ENCODE results near the gene SF3B4.
"Not testable (repeated sequence)": the region's sequence is repeated elsewhere in the genome, so short reads cannot be mapped to it uniquely, and the experiment has no call there.

Gene SF3B4

DNA sequence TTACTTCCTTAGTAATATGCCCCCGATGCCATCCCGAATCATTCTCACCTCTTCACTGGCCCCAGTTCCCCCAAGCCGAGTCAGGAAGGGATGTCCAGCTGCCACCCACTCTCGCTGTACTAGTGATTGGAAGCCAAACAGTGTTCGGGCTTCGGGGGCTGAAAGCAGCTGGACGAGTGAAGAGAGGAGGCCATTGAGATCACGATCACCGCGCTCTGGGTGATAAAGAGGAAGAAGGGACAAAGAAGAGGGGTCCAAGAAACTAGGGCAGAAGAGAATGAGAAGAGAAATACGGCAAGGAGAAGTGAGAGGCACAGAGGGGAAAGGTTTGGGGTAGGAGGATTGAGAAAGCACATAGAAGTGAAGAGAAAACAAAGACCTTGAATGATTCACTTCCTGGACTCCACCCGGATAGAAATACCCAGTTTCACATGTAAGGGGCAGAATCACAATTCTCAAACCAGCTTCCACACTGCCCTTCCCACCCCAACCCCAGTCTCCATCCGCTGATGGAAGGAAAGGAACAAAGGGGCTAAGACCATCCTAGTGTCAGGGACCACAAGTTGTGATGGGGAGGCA lies 3.7 kb upstream of the SF3B4 start:
- no peak for DNase-seq

DNA sequence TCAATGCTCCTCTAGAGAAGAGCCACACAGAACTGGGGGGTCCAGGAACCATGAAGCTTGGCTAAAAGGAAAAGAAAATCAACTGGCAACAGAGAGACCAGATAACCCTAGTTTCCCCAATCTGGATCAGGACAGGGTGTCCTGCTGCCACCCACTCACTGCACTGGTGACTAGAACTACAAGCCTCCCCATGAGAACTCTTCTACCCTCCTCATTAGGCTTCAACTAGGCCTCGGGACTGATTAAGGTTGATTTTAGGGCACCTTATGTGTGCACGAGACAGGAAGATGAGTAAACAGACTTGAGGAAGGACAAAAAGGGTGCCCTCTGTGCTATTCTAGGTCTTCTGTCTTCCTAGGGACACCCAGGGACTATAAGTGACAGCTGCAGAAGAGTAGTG lies 2.3 kb upstream of the SF3B4 start:
- DNase-seq, result no peak

DNA sequence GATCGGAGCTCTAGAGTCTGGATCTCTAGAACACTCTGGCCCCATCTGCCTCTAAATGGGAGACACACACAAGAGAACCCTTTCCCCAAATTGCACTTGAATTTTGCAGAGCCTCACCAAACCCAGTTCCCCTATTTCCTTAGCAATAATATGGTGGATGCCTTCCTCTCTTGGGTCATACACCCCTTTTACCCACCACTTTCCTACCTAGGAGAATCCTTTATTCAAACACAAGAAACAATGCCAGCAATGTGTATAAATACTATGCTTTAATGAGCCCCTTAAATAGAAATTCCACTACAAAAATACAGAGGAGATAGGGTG lies 760 bp upstream of the SF3B4 start:
- no peak for DNase-seq

DNA sequence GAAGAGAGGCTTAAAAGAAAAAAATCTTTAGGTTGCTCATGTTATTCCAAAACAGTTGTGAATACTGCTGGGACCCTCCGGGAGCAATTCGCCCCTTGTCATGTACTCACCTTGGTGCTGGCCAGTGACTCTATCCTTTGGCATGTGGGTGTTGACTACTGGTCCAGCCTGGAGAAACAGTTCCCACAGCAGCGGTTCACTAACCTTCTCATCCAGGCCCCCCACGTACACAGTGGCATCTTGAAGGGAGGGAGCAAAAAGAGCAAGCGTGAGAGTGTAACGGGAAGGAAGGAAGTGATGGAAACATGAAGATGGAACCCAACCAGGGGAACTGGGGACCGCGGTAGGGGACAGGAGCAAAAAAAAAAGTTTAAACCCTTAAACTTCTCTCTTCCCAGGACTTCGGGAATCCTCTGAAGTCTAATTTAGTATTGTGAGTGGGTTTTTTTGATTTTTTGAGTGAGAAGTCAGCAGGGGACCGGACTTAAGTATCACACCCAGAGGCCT lies 494 bp downstream of the SF3B4 start:
- peak in 1 of 2 donors; percentile 7 for DNase-seq

DNA sequence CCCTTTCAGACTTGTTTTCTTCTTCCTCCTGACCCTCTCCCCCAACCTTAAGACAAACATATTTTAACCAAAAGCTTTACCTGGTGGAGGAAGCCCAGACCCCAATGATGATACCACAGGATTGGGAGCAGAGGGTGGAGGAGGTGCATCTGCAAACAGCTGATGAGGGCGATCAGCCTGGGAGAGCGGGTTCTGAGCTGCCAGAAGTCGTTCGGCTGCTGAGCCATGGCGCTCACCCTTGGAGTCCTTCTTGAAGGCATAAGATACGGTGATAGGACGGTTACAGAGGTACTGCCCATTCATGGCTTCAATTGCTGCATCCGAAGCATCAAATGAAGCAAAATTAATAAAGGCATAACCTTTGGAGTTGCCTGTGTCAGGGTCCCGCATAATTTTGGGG lies 1.3 kb downstream of the SF3B4 start:
- no peak for DNase-seq

DNA sequence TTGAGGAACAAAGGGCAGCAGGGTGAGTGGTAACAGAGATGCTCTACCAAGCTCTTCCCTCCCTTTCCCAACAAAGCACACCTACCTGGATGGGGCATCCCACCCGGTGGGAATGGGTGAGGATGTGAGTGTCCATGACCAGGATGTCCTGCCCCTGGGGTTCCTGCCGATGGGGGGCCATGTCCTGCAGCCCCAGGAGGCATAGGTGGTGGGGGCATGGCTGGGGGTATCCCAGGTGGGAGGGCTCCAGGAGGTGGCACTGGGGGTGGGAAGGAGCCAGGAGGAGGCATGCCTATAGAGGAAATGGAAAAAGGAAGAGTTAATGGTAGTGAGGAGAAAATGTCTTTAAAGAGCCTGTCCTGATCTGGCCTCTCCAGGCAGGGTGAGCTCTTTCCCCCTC lies 1.9 kb downstream of the SF3B4 start:
- DNase-seq, result no peak

DNA sequence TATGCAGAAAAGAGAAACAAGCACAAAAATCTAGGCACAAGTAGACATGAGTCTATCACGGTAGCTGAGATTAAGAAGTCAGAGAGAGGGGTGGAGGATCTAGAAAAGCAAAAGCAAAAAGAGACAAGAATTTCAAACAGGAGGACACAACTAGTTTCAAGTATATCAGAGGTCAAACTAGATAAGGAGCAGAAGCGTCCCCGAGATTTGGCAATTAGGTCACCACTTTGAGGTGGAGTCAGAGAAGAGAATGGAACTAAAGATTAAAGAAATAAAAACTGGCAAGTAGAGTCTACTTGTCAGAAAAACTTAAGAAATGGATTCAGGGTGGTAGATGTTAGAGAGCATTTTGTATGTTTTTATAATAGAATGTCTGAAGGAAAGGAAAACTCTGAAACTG lies 2.3 kb downstream of the SF3B4 start:
- no peak for DNase-seq

DNA sequence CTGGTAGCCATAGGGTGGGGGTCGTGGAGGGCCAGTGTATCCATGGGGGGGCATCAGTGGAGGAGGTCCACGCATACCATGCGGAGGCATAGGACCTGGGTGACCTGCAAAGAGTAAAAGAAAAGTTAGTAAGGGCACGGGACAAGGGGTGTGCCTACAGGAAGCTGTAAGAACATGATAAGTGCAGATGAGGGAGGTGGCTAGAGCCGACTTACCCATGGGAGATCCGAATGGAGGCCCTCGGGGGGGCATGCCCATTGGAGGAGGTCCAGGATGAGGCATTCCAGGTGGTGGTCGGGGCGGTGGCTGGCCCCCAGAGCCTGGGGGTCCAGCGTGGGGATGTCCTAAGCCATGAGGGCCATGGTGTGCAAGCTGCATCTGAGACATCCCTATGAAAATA lies 4.0 kb downstream of the SF3B4 start:
- DNase-seq, result no peak

DNA sequence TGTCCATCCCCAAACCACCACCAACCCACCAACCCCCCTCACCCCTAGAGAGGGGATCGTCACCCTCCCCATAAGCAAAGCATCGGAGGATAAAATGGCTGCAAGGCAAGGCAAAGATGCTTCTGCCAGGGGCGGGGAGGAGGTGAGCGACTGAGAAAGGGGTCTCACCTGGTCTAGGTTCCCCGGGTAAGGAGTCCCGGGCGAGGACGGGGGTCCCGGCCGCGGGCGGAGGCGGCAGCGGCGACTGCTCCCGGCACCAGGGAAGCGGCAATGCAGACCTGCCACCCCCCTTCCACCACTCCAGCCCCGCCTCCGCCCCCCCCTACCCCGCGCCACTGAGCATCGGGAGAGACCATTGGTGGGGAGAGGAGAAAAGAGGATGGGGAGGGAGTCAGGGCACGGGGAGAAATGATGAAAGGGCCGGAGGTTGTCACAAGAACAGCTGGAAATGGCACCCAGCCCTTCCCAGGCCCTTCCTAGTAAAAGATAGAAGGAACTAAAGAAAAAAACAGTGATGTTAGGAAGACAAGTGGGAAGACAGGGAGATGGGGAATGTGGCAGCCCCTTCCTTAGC lies 9.9 kb downstream of the SF3B4 start, which contains the start of gene SV2A:
SV2A (minus strand) TSS at position 274 of the 574 bp plus-strand sequence. CDS start 4,004 bp downstream, outside the sequence.
- DNase-seq, result peak in 1 of 2 donors; percentile 59

DNA sequence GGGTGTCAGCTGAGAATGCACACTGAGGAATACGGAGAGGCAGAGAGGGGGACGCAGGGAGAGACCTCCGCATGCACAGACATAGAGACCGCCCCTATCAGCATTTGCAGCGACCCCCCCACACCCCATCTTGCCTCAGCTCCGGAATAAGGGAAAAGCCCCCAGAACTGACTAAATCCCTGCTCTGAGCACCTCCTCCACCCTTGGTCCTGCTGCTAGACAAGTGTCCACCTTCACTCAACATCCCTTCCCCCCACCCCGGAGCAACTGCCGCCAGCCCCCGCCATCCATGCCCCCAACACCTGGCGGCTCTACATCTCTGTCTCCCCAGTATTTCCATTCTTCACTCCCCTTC lies 10.7 kb downstream of the SF3B4 start:
- no peak for DNase-seq

DNA sequence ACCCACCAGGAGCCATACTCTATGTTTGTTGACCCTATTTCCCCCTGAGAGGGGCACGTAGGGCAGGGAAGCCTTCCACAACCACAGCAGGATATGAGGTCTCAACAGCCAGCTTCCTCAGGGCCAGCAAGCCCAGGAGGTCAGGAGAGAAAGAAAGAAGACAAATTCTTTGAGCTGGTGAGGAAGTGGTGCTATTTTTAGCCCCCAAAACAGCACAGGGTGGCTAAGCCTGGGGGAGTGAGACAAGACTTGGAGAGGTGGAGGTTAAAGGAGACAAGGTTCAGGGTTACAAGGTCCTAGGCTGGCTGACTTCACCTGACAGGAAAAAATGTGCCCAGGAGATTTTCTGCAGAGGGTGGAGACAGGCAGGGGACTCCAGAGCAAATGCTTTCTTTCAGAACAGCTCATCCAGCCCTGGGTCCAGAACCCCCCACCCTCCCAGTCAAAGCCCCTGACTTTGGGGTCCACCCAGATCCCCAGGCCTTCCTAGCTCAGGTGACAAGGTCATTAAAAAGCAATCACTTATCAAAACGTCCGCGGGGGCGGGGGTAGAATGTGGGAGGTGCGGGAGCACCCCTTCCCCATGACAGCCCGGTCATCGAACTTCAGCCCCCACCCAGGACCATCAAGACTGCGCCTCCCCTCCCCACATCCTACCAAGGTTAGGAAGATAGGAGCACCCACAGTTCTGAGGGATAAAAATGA lies 11.3 kb downstream of the SF3B4 start:
- DNase-seq, result no peak

DNA sequence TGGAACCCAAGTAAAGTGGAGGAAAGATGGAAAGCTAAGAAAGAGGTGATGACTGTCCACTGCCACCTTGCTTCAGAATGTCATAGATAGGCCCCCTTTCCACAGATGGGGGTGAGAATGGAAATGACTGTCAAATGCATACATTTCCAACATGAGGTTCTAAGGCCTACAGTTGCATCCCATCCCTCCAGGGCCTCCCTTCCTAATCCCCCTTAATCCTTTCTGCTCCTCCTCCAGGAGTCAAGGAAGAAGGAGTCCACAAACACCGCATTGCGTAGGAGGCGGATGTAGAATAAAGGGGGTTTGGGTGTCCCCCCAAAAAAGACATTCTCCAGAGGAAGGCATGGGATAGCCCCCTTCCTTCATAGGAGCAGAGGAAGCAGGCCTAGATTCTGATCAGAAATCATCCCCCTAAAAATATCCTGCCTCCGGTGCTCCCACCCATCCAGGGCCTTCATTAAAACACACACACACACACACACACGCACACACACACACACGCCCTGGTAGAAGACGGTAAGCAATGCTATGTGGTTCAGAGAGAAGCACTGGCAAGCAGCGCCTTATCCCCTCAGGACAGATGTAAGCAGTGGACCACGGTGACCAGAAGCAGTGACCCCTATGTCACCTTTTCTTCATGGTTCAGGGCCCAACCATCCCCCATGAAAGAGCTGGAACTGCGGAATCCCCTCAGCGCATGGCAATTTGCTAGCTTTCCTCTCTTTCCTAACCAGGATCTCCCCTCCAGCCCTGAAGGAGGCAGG lies 12.0 kb downstream of the SF3B4 start:
- no peak for DNase-seq

DNA sequence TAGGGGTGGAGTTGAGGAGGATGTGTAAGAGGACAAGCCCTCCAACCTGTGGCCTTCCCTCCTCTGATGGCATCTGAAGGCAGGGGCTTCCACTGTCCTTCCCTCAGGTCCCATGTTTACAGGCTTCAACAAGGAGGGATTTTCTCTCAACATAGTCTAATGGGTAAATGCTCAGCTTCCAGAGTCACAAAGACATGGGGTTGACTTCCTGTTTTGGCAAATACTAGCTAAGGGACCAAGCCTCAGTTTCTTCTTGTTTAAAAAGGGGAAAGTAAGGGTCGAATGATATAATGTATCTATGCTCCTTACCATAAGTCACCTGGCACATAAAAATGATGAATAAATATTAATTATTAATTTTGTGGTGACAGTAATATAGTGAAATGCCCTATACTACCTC lies 13.1 kb downstream of the SF3B4 start:
- DNase-seq, result no peak

DNA sequence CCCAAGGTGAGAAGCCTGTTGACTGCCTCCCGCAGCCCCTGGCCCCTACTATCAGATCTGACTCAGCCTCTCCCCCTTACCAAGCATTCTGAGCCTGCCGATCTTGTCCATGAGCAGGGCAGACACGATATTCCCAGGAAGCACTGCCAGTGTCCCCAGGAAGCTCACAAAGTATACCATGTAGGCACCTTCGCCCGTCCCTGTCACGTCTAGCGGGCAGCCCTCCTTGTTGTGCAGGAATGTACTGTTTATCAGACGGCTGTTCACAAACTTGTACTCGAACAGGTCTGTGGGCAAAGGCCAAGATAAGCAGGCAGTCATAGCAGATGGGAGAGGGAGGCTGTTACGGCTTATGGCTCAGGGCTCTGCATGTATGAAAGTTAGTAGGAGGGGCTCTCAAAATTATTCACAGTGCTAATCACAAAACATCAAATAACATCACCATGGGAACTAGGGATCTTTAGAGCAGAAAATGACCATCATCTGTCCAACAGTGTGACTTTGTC lies 21.0 kb downstream of the SF3B4 start:
- DNase-seq, result no peak

DNA sequence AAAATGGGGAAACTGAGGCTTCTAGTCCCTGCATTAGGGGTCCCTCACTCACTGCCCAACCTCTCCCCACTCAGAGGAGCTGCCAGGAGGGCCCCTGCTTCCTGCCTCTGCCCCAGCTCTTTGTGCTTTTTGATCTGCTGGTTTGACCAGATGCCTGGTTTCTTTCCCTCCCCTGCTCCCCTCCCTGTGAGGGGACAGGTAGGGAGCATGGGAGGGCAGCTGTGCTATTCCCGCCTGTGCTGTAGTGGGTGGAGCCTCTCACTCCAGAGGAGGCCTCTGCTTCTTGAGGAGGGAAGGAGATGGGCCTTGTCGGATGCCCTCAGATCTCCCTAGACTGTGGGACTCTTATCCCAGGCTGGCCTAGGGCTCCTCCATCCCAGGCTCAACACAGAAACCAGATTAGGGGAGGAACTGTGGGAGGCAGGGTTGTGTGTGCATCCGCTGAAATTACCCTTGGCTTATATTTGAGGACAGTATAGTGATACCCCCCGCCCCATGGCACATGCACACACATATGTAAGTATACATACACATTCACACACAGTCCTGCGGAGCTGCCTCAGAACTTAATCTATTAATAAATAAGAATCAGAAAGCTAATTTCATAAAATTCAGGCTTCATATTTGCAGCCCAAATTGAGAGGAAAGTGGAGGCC lies 23.6 kb downstream of the SF3B4 start:
- no peak for DNase-seq

DNA sequence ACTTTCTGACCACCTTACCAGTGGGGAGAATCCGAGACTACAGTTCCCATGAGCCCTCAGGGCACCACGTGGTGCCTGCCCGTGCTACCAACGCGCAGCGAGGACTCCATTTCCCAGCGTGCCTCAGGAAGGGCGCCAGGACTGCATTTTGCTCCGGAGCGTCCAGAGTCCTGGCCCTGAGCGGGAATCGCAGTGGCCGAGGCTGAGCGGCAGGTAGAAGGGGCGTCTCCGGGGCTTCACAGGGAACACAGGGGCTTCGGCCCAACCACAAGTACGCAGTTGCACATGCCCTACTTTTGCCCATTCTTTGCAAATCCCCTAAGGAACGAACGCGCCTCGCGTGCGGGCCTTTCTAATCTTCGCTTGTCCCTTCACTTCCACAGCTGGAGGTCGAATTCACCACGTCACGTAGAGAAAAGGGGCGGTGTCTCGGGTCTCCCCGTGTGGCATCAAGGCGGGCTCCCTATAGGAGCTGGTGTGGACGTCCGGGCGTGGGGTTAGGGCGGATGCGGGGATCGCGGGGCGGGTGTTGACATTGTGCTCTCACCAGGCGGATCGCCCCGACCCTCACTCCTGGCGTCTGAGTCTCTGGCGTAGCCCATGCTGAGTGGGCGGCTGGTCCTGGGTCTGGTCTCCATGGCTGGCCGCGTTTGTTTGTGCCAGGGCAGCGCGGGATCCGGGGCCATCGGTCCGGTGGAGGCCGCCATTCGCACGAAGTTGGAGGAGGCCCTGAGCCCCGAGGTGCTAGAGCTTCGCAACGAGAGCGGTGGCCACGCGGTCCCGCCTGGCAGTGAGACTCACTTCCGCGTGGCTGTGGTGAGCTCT lies 27.9 kb downstream of the SF3B4 start, which contains the start of gene BOLA1:
BOLA1 (plus strand) TSS at position 109 of the 825 bp plus-strand sequence; CDS start at position 601, 492 bp downstream.
- DNase-seq, result peak; percentile 80 to 85

DNA sequence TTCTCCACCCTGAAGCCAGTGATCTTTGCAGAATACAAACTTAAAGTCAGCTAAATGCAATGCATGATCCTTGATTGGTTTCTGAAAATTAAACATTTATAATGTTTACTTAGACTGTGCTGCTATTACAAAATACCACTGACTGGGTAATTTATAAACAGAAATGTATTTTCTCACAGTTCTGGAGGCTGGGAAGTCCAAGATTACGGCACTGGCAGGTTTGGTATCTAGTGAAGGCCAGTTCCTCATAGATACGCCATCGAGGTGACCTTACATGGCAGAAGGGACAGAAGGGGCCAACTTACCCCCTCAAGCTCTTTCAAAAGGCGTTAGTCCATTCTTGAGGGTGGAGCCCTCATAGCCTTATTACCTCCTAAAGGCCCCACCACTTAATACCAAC lies 31.0 kb downstream of the SF3B4 start:
- DNase-seq, result no peak

DNA sequence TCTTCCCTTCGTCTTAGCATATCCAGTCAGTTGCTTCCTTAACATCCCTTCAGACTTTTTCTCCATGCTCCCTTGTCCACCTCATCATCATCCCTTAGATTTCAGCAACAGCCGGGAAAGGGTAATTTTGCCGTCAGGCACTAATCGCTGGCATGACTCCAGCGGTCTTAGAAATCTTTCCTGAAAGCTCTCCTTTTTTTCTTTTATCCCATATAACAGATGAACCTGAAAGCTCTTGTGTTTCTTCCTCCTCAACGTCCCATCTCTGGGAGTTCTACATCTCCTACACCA lies 38.7 kb downstream of the SF3B4 start:
- no peak for DNase-seq

DNA sequence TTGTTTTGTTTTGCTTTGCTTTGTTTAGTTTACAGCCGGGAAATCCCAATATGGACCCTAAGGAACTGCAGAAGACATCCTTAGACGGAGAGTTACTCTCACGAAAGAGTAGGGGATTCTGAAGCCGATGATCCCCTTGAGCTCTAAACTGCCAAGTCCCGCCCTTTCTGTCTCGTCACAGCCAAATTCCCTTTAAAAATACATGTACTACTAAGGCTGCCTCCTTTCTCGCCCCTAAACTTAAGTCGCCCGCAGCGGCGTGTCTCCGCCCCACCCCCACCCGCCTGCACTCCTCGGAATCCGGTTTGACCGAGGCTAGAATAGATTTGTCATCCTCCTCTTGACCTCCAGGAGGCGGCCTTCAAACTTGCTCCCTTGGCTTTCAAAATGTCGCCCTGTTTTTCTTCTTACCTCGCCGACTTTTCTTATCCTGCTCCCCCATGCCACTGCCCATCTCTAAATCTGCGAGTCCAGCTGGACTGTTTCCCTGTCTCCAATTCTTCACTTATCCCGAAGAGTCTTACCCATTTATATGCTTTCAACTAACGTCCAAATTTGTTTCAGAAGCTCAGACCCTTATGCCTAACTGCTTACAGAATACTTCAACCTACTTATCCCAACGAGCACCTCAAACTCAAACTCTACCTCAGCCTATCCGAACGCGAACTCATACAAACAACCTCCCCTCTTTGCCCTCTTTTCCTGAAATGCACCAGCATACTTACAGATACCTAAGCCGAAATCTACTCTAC lies 39.2 kb downstream of the SF3B4 start:
- DNase-seq, result peak; percentile 84 to 87

DNA sequence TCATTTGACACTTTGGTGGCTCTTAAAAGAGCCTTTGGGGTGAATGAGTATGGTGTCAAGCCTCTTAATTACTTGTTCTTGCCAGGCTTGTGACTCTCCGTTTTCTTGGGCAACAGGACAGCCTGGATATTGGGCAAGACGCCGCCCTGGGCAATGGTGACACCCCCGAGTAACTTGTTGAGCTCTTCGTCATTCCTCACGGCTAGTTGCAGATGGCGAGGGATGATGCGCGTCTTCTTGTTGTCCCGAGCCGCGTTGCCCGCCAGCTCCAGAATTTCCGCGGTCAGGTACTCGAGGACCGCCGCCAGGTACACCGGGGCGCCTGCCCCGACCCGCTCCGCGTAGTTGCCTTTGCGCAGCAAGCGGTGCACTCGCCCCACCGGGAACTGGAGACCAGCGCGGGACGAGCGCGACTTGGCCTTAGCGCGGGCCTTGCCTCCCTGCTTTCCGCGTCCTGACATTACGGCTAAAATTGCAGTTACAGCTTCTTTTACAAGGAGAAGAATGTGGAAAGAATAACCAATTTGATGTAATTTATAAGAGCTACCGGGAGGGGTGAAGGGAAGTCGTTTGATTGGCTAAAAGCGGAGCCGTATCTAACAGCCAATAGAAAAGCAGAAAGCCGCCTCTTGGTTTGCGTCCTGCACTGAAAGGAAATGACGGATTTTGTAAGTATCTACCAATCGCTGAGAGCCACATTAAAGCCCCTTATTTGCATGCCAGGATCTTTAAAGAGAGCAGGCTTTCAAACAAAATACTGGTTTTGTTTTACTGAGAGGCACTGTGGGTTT lies 40.0 kb downstream of the SF3B4 start:
- DNase-seq, result peak; percentile 94 to 97

DNA sequence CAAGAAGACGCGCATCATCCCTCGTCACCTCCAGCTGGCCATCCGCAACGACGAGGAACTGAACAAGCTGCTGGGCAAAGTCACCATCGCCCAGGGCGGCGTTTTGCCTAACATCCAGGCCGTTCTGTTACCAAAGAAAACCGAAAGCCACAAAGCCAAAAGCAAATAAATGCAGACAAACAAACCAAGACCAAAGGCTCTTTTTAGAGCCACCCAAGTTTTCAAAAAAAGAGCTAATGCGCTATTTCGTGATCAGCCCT lies 40.5 kb downstream of the SF3B4 start:
- DNase-seq, result not testable (repeated sequence)
